Left lobe of liver (tissue), 2 donors: ENCODE results near the gene MSL3B. TPM values are rescaled to one million over a fixed set of nuclear protein-coding genes. Genes with fewer than 3 reads are reported as not detected.

ENCODE experiments used
- ATAC-seq: fragments of 200-7000 bp; cut with Tn5 transposase; one replicate; pipeline ENCODE4 v1.9.1; 2020; ENCODE audit warnings: mild to moderate bottlenecking, moderate library complexity
- DNase-seq: peaks from one replicate; pipeline ENCODE4 v3.0.0-alpha.2; 2020; ENCODE audit warnings: low spot score
- total RNA-seq: library from RNA; stranded (reverse); gene quantifications from one replicate; pipeline ENCODE4 v1.2.1, GENCODE V29; 2021
- donor health status: DM: no; HTN: no; CAD: no; lungs with moderate emphysema.
- donor health status: DM: no; HTN: yes; CAD: no.

MSL3B gene

GRCh38 chr2:233818639-233819621 is 49.3 kb downstream of the MSL3B start:
- no peak for ATAC-seq
- no peak for DNase-seq

GRCh38 chr2:233817995-233818638 is 50.1 kb downstream of the MSL3B start:
- peak; percentile 90 for DNase-seq
- peak; percentile 69 for ATAC-seq

GRCh38 chr2:233817361-233817911 is 50.8 kb downstream of the MSL3B start:
- peak; percentile 42 for DNase-seq
- no peak for ATAC-seq

GRCh38 chr2:233816771-233817170 is 51.4 kb downstream of the MSL3B start:
- ATAC-seq (no peak), DNase-seq (peak; percentile 40)

- ATAC-seq, result no peak
- DNase-seq, result peak; percentile 39
These were observed 51.9 kb downstream of the MSL3B start for GRCh38 chr2:233816334-233816733.

GRCh38 chr2:233815861-233816260 is 52.3 kb downstream of the MSL3B start:
- ATAC-seq, result no peak

More at GRCh38 chr2:233815861-233816260, 52.3 kb downstream of the MSL3B start:
- no peak for DNase-seq

Other genes with a start within 250 kb of the MSL3B start
- 0.45 TPM for gene UGT1A10, start 231.9 kb downstream of the MSL3B start, total RNA-seq
- 95.1 TPM for gene UGT1A9, start 196.5 kb downstream of the MSL3B start, total RNA-seq
- 4.1 TPM for gene UGT1A7, start 186.5 kb downstream of the MSL3B start, total RNA-seq
- gene UGT1A6, start 175.5 kb downstream of the MSL3B start, total RNA-seq, result 181 TPM
- 4.6 TPM for gene UGT1A5, start 155.5 kb downstream of the MSL3B start, total RNA-seq
- gene UGT1A4, start 149.7 kb downstream of the MSL3B start, total RNA-seq, result 454 TPM
- gene UGT1A3, start 139.3 kb downstream of the MSL3B start, total RNA-seq, result 52.8 TPM
- gene UGT1A1, start 108.1 kb downstream of the MSL3B start, total RNA-seq, result 152 TPM
- 6.6 TPM for gene MROH2A, start 90.1 kb downstream of the MSL3B start, total RNA-seq
- gene HJURP, start 13.9 kb downstream of the MSL3B start, total RNA-seq, result 0.50 TPM
- 66.5 TPM for gene TRPM8, start 49.0 kb upstream of the MSL3B start, total RNA-seq
- gene SPP2, start 182.3 kb upstream of the MSL3B start, total RNA-seq, result 76.4 TPM